Smooth muscle cell (in vitro differentiated cells): ENCODE data around the gene KRTAP17-1. TPM values are rescaled to one million over a fixed set of nuclear protein-coding genes. Genes with fewer than 3 reads are reported as not detected.

Experiments used
- DNase-seq: peaks from one replicate; lab custom pipeline; 2025; ENCODE audit not compliant: unreplicated experiment; lab: John Stamatoyannopoulos, UW
- H2AFZ ChIP-seq: fragments of 200-600 bp; sonication (generic); 2 replicates; pipeline ENCODE4 v1.6.0; 2016; ENCODE audit warnings: antibody characterized with exemption, low read depth, mild to moderate bottlenecking
- H3F3A ChIP-seq: fragments of 200-600 bp; sonication (generic); 2 replicates; pipeline ENCODE4 v1.6.0; 2017; ENCODE audit warnings: antibody characterized with exemption, low read depth
- H3K27ac ChIP-seq: fragments of 200-600 bp; sonication (generic); 2 replicates; pipeline ENCODE4 v1.5.1; 2016; ENCODE audit warnings: low read depth, mild to moderate bottlenecking
- H3K27me3 ChIP-seq: fragments of 200-600 bp; sonication (generic); 2 replicates; pipeline ENCODE4 v1.6.1; 2016; ENCODE audit warnings: low read depth, mild to moderate bottlenecking
- H3K36me3 ChIP-seq: fragments of 200-600 bp; sonication (generic); 2 replicates; pipeline ENCODE4 v1.5.1; 2016; ENCODE audit warnings: low read depth
- H3K4me1 ChIP-seq: fragments of 200-600 bp; sonication (generic); 2 replicates; pipeline ENCODE4 v1.5.1; 2016; ENCODE audit warnings: low read depth
- H3K4me2 ChIP-seq: fragments of 200-600 bp; sonication (generic); 2 replicates; pipeline ENCODE4 v1.6.0; 2016; ENCODE audit warnings: mild to moderate bottlenecking
- H3K4me3 ChIP-seq: fragments of 200-600 bp; sonication (generic); 2 replicates; pipeline ENCODE4 v1.5.1; 2016; ENCODE audit warnings: mild to moderate bottlenecking
- H3K79me2 ChIP-seq: fragments of 200-600 bp; sonication (generic); 2 replicates; pipeline ENCODE4 v1.6.0; 2016; ENCODE audit warnings: low read depth, mild to moderate bottlenecking
- H3K9ac ChIP-seq: fragments of 200-600 bp; sonication (generic); 2 replicates; pipeline ENCODE4 v1.6.0; 2016; ENCODE audit warnings: low read depth
- H3K9me3 ChIP-seq: fragments of 200-600 bp; sonication (generic); replicated peaks from 2 replicates; pipeline ENCODE4 v1.5.1; 2016; ENCODE audit warnings: low read depth
- H4K20me1 ChIP-seq: fragments of 200-600 bp; sonication (generic); 2 replicates; pipeline ENCODE4 v1.6.0; 2016; ENCODE audit warnings: low read depth
- CTCF ChIP-seq: fragments of 200-600 bp; sonication (generic); IDR thresholded peaks from 2 replicates; pipeline ENCODE4 v1.5.1; 2017; ENCODE audit warnings: borderline replicate concordance, mild to moderate bottlenecking, antibody characterized with exemption; ENCODE audit not compliant: insufficient read depth, poor library complexity, severe bottlenecking
- WGBS: methylation state at CpG from one replicate; pipeline ENCODE4 v1.1.7; 2016; ENCODE audit warnings: low lambda C conversion rate; 5-methylcytosine and 5-hydroxymethylcytosine counted together
- polyA plus RNA-seq: library from polyadenylated mRNA; unstranded; fragments of >200 nt; fragmentation: Nextera tagmentation; extraction: Ambion mirVana; gene quantifications from 2 replicates; pipeline ENCODE4 v1.2.1, GENCODE V29; 2016
- total RNA-seq: library from RNA; depleted of rRNA; stranded (reverse); fragments of >200 nt; gene quantifications from 2 replicates; pipeline ENCODE4 v1.2.3, GENCODE V29; 2014

KRTAP17-1 gene
- total and polyA plus RNA-seq, 2 experiments from 2014 or later = not detected

GRCh38 chr17:41329279-41329948 is 13.9 kb upstream of the KRTAP17-1 start:
- no peaks in the 10 kb centered on the region for H3K9me3 ChIP-seq
- no peaks in the 10 kb centered on the region for H4K20me1 ChIP-seq
- H3K79me2 ChIP-seq = no peaks in the 10 kb centered on the region
- H3K4me3 ChIP-seq = no peak overlapping the region
- no peak overlapping the region for H2AFZ ChIP-seq
- H3K4me2 ChIP-seq = no peak overlapping the region
- no peak overlapping the region for H3K9ac ChIP-seq
- no peaks in the 10 kb centered on the region for H3F3A ChIP-seq
- no peaks in the 10 kb centered on the region for H3K4me1 ChIP-seq
- H3K27ac ChIP-seq = no peak overlapping the region
- peak; percentile 70 for TF ChIP-seq CTCF
- H3K36me3 ChIP-seq = no peaks in the 10 kb centered on the region
- WGBS = 64% methylated on average over 12 of the region's 13 CpGs
- H3K27me3 ChIP-seq = no peaks in the 10 kb centered on the region
- no peak for DNase-seq

GRCh38 chr17:41328207-41328606 is 12.7 kb upstream of the KRTAP17-1 start:
- Histone ChIP-seq H3K4me1 (no peaks in the 10 kb centered on the region), H3K27ac (no peak overlapping the region), H4K20me1 (no peaks in the 10 kb centered on the region), H3K4me3 (no peak overlapping the region), H3K79me2 (no peaks in the 10 kb centered on the region), H3F3A (no peaks in the 10 kb centered on the region), H3K9ac (no peak overlapping the region), H3K27me3 (no peaks in the 10 kb centered on the region), H3K4me2 (no peak overlapping the region), H3K9me3 (no peaks in the 10 kb centered on the region), H3K36me3 (no peaks in the 10 kb centered on the region), H2AFZ (no peak overlapping the region)
- TF ChIP-seq CTCF = no peak
- DNase-seq = no peak
- WGBS = 91% methylated on average over 7 of the region's 7 CpGs

GRCh38 chr17:41327411-41328120 is 12.1 kb upstream of the KRTAP17-1 start:
- Histone ChIP-seq H3K9me3 (no peaks in the 10 kb centered on the region), H2AFZ (no peak overlapping the region), H3K9ac (no peak overlapping the region), H3K4me2 (no peak overlapping the region), H3K79me2 (no peaks in the 10 kb centered on the region), H3K27ac (no peak overlapping the region), H3K4me3 (no peak overlapping the region), H3K36me3 (no peaks in the 10 kb centered on the region), H4K20me1 (no peaks in the 10 kb centered on the region), H3K4me1 (no peaks in the 10 kb centered on the region), H3F3A (no peaks in the 10 kb centered on the region), H3K27me3 (no peaks in the 10 kb centered on the region)
- WGBS = 92% methylated on average over 8 of the region's 8 CpGs
- no peak for TF ChIP-seq CTCF
- DNase-seq = no peak
